ENCODE measurements around the gene FAM171A2. TPM values are rescaled to one million over a fixed set of nuclear protein-coding genes. Genes with fewer than 3 reads are reported as not detected.
"Not testable (repeated sequence)": the region's sequence is repeated elsewhere in the genome, so short reads cannot be mapped to it uniquely, and the experiment has no call there.

The FAM171A2 gene
- total RNA-seq, 3 donors from 2014 or later: 0.12 to 1.3 (median 0.31) TPM

DNA sequence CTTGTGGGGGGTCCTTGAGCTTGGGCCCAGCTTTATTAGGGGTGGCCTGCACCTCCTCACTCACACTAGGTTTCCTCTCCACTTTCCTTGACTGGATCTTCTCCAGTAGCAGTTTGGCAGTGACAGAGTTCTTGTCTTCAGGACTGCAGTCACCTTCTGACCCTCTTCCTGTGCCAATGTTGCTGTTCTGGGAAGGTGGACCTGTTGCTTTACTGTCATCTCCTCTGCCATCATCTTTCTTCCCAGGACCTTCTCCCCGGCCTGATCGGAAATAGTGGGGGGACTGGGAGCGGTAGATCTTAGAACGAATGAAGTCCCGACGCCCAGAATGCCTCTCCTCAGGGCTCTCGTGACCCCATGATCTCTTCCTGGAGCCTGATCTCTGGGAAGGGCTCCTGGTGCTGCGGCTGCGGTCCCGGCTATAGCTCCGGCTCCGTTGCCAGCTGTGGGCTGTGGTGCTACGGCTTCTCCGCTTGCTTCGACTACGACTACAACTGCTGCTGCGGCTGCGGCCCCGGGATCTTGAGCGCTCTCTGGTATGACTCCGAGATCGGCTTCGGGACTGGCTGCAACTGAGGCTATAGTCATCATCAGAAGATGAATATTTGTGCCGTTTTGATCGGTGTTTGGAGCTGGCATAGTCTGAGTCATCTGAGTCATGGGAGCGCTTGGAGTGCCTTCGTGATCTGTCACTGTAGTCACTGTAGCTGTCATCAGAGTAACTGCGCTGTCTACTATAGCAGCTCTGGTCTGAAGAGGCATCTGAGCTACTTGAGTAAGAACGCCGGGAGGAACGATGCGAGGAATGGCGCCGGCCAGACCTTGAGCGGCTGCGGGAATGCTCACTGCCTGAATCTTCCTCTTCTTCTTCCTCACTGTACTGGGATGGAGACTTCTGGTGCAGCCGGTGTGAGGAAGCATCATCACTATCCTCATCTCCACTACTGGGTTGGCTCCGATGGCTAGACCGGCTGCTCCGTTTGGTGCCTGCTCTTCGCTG is 35.3 kb upstream of the FAM171A2 start:
- ATAC-seq (no peak), DNase-seq (no peak)
- H3K4me3 ChIP-seq: no peak overlapping the region
- H3K9me3 ChIP-seq: no peaks in the 10 kb centered on the region
- intact Hi-C loops (cut with DNase I, micrococcal nuclease): no loop called here
- TF ChIP-seq, protein P1, sequence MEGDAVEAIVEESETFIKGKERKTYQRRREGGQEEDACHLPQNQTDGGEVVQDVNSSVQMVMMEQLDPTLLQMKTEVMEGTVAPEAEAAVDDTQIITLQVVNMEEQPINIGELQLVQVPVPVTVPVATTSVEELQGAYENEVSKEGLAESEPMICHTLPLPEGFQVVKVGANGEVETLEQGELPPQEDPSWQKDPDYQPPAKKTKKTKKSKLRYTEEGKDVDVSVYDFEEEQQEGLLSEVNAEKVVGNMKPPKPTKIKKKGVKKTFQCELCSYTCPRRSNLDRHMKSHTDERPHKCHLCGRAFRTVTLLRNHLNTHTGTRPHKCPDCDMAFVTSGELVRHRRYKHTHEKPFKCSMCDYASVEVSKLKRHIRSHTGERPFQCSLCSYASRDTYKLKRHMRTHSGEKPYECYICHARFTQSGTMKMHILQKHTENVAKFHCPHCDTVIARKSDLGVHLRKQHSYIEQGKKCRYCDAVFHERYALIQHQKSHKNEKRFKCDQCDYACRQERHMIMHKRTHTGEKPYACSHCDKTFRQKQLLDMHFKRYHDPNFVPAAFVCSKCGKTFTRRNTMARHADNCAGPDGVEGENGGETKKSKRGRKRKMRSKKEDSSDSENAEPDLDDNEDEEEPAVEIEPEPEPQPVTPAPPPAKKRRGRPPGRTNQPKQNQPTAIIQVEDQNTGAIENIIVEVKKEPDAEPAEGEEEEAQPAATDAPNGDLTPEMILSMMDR (IDR thresholded peaks at IDR 0.05): no peak
- H3K4me1 ChIP-seq (ENCODE audit: low read depth): no peaks in the 10 kb centered on the region
- no peaks in the 10 kb centered on the region for H3K36me3 ChIP-seq (ENCODE audit: low read depth)

DNA sequence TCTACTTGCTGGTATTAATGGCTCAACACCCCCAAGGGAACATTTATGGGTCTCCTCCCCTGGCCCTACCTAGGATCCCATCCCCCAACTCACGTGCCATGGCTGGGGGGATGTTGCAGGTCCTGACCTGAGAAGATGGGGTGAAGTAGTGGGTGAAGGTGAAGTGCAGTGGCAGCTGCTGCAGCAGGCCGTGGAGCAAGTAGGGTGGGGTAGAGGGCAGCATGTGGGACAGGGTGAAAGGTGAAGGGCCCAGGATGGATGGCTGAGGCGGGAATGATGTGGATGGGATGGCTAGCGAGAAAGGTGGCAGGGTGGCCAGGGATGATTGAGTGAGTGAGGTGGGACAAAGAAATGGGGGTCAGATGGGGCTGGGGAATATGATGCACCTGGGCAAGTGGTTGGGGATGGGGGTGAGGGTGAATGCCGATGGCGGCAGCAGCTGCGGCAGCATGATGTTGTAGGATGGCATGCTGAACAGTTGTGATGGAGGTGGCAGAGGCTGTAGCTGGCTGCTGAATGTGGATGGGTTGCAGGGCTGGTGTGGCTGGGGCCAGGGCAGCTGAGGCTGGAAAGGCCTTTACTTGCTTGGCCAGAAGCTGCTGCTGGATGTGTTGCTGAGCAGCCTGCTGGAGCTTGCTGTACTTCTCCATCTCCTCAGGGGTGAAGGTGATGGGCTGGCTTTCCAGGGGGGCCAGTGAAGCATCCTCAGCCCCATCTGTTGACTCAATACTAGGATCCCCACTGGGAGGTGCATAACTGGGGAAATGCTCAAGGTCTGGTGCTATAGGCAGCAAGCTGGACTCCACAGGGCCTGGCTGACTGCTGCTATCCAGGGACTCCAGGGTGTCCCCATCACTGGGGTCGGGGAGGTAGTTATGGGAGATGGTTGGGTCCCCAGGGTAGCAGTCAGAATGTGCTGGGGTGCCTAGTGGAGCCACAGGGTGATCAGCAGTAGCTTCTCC is 34.1 kb upstream of the FAM171A2 start:
- TF ChIP-seq, protein P1 (IDR thresholded peaks at IDR 0.05): no peak
- no peaks in the 10 kb centered on the region for H3K36me3 ChIP-seq (ENCODE audit: low read depth)
- H3K9me3 ChIP-seq: no peaks in the 10 kb centered on the region
- ATAC-seq (no peak), DNase-seq (no peak)
- no peak overlapping the region for H3K4me3 ChIP-seq
- intact Hi-C loops (cut with DNase I, micrococcal nuclease): no loop called here
- no peaks in the 10 kb centered on the region for H3K4me1 ChIP-seq (ENCODE audit: low read depth)

DNA sequence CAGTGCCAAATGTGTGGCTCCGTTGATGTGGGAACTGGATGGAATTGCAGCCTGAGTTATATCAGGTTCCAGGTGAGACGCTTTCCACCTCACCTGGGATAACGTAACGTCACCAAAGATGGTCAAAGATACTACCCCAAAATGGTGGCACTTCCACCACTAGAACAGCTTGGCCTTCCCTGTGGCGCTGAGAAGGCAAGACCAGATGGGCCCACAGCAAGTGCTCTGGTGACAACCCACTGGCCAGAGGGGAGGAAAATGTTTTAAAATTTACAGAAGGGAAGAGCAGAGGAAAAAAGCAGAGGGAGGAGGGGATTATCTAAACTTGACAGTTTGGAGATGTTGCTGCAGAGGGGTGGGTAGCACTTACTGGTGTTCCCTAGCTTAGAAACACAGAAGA is 33.3 kb upstream of the FAM171A2 start:
- intact Hi-C loops (cut with DNase I, micrococcal nuclease): no loop called here
- TF ChIP-seq, protein P1 (IDR thresholded peaks at IDR 0.05): no peak
- Histone ChIP-seq H3K4me1 (ENCODE audit: low read depth) (no peaks in the 10 kb centered on the region), H3K4me3 (no peak overlapping the region), H3K36me3 (ENCODE audit: low read depth) (no peaks in the 10 kb centered on the region), H3K9me3 (no peaks in the 10 kb centered on the region)
- no peak for ATAC-seq
- no peak for DNase-seq

DNA sequence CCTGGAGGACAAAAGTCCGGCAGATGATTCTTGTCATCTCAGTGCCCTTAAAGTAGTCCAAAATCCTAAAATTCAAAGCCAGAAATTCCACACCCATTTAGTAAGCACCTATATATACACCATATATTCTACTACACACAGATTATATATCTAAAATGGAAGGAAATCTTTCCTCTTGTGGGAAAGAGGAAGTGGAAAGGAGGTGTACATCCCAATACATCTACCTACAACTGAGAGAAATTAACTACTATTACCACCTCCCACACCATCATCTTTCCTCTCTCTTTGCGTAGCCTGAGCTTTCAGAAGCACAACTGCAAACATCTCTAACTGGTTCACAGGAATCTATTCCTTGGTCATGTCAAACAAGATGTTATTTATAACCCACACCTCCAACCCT is 31.2 kb upstream of the FAM171A2 start:
- Histone ChIP-seq H3K9me3 (no peaks in the 10 kb centered on the region), H3K4me3 (no peak overlapping the region), H3K4me1 (ENCODE audit: low read depth) (no peaks in the 10 kb centered on the region), H3K36me3 (ENCODE audit: low read depth) (no peaks in the 10 kb centered on the region)
- ATAC-seq: no peak
- intact Hi-C loops (cut with DNase I, micrococcal nuclease): no loop called here
- TF ChIP-seq, protein P1 (IDR thresholded peaks at IDR 0.05): no peak
- DNase-seq: no peak

DNA sequence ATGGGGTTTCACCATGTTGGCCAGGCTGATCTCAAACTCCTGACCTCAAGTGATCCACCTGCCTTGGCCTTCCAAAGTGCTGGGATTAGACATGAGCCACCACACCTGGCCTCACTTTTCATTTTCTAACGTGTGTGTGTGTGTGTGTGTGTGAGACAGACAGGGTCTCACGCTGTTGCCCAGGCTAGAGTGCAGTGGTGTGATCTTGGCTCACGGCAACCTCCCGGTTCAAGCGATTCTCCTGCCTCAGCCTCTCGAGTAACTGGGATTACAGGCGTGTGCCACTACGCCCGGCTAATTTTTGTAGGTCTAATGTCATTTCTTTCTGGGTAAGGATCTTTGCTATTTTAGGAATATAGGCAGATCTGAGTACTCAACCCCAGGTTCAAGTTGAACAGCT is 30.5 kb upstream of the FAM171A2 start:
- DNase-seq; H3K4me3 ChIP-seq; H3K36me3 ChIP-seq (ENCODE audit: low read depth); H3K9me3 ChIP-seq; intact Hi-C loops (cut with DNase I, micrococcal nuclease); H3K4me1 ChIP-seq (ENCODE audit: low read depth); ATAC-seq: not testable (repeated sequence)

All from mucosa of descending colon (tissue), 3 donors.